ENCODE measurements around the gene NRK. TPM values are rescaled to one million over a fixed set of nuclear protein-coding genes. Genes with fewer than 3 reads are reported as not detected.
"Not testable (repeated sequence)": the region's sequence is repeated elsewhere in the genome, so short reads cannot be mapped to it uniquely, and the experiment has no call there.

NRK gene
- total RNA-seq, 1 donor from 2014 or later: 1.3 TPM

DNA sequence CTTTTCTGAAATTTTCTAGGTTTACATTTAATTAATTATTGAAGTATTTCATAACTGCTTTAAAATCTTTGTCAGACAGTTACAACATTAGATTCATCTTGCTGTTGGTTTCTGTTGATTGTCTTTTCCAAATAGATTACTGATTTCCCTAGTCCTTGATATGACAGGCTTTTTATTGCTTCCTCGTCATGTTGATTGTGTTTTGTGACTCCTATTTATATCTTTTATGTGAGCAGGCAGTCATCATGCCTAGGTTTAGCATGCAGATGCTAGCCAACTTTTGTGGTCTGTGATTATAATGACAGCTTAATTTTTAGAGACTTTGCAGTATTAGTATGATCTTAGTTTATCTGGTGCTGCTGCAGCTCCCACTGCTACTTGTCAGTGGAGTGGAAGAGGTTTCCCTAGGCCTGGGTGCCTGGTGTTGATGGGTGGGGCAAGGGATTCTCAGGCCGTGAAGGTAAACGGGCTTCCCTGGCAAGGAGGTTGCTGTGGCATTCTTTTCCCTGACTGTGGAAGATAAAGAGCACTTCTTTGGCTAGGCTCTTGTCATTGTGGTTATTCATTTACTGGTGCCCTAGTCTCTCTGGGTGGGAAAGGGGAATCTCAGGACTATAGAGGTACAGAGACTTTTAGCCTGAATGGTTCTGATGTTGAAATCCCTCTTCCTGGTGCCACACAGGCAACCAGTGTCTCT lies 150.5 kb downstream of the NRK start:
- no peak overlapping the region for H3K4me3 ChIP-seq
- no peaks in the 10 kb centered on the region for H3K27me3 ChIP-seq
- H3K27ac ChIP-seq: no peak overlapping the region
- DNase-seq: no peak
- TF ChIP-seq, protein P1, sequence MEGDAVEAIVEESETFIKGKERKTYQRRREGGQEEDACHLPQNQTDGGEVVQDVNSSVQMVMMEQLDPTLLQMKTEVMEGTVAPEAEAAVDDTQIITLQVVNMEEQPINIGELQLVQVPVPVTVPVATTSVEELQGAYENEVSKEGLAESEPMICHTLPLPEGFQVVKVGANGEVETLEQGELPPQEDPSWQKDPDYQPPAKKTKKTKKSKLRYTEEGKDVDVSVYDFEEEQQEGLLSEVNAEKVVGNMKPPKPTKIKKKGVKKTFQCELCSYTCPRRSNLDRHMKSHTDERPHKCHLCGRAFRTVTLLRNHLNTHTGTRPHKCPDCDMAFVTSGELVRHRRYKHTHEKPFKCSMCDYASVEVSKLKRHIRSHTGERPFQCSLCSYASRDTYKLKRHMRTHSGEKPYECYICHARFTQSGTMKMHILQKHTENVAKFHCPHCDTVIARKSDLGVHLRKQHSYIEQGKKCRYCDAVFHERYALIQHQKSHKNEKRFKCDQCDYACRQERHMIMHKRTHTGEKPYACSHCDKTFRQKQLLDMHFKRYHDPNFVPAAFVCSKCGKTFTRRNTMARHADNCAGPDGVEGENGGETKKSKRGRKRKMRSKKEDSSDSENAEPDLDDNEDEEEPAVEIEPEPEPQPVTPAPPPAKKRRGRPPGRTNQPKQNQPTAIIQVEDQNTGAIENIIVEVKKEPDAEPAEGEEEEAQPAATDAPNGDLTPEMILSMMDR (IDR thresholded peaks at IDR 0.05): no peak
- no peaks in the 10 kb centered on the region for H3K4me1 ChIP-seq
- ATAC-seq: no peak
- H3K9me3 ChIP-seq: no peaks in the 10 kb centered on the region
- intact Hi-C loops (cut with DNase I): no loop called here
- H3K36me3 ChIP-seq: no peaks in the 10 kb centered on the region

DNA sequence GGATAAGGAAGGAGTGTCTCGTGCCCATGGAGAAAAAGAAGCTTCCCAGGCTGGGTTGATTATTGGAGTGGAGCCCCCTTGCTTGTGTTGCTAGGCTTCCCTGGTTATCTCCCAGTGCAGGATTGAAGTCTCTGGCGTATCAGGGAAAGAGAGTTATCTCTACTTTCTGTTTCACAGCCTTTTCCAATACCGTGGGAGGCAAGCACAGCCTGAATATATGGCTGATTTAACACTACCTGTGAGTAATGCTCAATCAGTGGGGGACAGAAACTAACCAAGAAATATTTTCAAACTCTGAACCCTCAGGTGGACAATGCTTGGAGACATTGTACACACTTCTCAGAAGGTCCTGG lies 151.0 kb downstream of the NRK start:
- intact Hi-C loops (cut with DNase I): no loop called here
- no peak for ATAC-seq
- no peak overlapping the region for H3K4me3 ChIP-seq

DNA sequence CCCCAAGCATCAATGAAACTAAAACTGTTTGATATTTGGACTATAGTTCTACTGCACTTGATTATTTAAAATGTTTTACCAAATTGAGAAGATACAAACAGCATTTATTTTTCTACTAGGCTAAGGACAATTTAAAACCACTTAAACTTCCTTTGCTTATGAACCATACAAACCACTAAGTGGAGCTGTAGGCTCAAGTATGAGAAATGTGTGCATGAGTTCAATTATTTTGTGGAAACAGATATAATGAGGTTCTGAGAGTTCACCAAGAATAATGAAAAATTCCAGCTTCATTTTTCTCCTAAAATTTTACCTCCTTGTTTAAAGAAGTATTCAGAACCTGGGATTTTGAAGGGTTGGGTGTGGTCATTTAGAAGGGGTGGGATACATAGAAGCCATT lies 153.0 kb downstream of the NRK start:
- H3K9me3 ChIP-seq: no peaks in the 10 kb centered on the region
- ATAC-seq (no peak), DNase-seq (no peak)
- TF ChIP-seq, protein P1 (IDR thresholded peaks at IDR 0.05): no peak
- intact Hi-C loops (cut with DNase I): no loop called here
- H3K27ac ChIP-seq: no peak overlapping the region
- no peaks in the 10 kb centered on the region for H3K4me1 ChIP-seq
- H3K4me3 ChIP-seq: no peak overlapping the region
- no peaks in the 10 kb centered on the region for H3K27me3 ChIP-seq
- H3K36me3 ChIP-seq: no peaks in the 10 kb centered on the region

More for the DNA sequence above, 151.0 kb downstream of the NRK start:
- DNase-seq: no peak
- TF ChIP-seq, protein P1 (IDR thresholded peaks at IDR 0.05): no peak
- Histone ChIP-seq H3K27ac (no peak overlapping the region), H3K9me3 (no peaks in the 10 kb centered on the region), H3K27me3 (no peaks in the 10 kb centered on the region), H3K36me3 (no peaks in the 10 kb centered on the region), H3K4me1 (no peaks in the 10 kb centered on the region)

- ATAC-seq: no peak
- TF ChIP-seq, protein P1 (IDR thresholded peaks at IDR 0.05): no peak
- H3K36me3 ChIP-seq: no peaks in the 10 kb centered on the region
- no peaks in the 10 kb centered on the region for H3K27me3 ChIP-seq
- no peaks in the 10 kb centered on the region for H3K9me3 ChIP-seq
- no peaks in the 10 kb centered on the region for H3K4me1 ChIP-seq
- H3K4me3 ChIP-seq: no peak overlapping the region
- H3K27ac ChIP-seq: no peak overlapping the region
- intact Hi-C loops (cut with DNase I): no loop called here
- DNase-seq: no peak
Observed at GRCh38 chrX:105981772-105982485, 159.6 kb downstream of the NRK start.

GRCh38 chrX:105988487-105988886 lies 166.1 kb downstream of the NRK start:
- H3K4me1 ChIP-seq; ATAC-seq; H3K27me3 ChIP-seq; H3K36me3 ChIP-seq; H3K4me3 ChIP-seq; DNase-seq; H3K9me3 ChIP-seq; H3K27ac ChIP-seq; intact Hi-C loops (cut with DNase I): not testable (repeated sequence)

DNA sequence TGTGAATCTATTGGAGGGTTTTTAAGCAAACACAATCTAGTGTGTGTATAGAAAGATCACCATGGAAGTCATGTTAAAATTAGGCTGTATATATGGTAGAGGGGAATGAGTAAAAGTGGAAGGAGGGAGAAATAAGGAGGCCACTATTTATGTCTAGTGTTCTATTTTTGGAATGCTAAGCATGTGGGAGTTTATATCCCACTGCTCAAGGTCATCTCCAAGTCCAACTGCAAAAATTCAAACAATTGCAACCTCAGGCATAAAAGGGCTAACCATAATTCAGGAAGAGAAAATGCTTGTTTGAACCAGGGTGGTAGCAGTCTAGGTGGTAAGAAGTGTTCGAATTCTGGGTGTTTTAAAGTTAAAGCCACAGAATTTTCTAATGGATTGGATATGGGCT lies 177.0 kb downstream of the NRK start:
- no peaks in the 10 kb centered on the region for H3K27me3 ChIP-seq
- H3K4me3 ChIP-seq: no peak overlapping the region
- DNase-seq: no peak
- intact Hi-C loops (cut with DNase I): no loop called here
- ATAC-seq: no peak
- H3K36me3 ChIP-seq: no peaks in the 10 kb centered on the region
- H3K4me1 ChIP-seq: no peaks in the 10 kb centered on the region
- H3K27ac ChIP-seq: no peak overlapping the region
- no peaks in the 10 kb centered on the region for H3K9me3 ChIP-seq
- TF ChIP-seq, protein P1 (IDR thresholded peaks at IDR 0.05): no peak
